HG03060 (cell line): ENCODE measurements around the gene SDC3.

Experiments
- ATAC-seq: cut with Tn5 transposase; IDR thresholded peaks from one replicate; pipeline ENCODE4 v1.9.1; 2021; ENCODE audit warnings: low read depth, moderate number of reproducible peaks; ENCODE audit not compliant: unreplicated experiment

SDC3 gene

DNA sequence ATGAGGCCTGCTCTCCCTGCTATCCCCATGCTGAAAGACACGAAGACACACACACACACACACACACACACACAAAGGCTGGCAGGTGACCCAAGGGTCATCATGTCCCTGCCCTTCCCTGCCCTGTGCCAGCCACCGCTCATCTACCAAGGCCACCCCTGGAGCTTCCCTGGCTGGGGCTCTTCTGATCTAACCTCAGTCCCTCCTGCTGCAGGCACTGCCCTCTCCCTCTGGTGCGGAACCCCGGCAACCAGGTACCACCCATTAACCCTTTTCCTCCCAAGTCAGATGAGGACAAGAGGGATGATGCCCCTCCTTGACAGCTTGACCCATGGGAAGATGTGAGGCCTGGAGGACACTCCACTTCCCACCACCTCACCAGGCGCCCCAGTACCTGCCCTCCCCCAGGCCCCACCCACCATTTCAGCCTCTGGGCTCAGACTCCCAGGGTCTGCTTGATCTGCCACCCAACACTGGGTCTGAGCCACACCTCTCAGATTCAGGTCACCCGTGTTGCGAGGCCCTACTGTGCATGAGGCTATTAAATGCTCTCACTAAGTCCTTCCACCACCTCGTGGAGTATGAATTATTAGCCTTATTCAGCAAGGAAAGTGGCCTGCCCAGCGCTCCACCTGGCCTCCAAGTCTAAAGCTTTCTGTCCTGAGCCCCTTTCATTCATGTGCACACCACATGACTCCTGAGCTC is 2.5 kb downstream of the SDC3 start:
- ATAC-seq = no peak

GRCh38 chr1:30905403-30905802 is 3.2 kb downstream of the SDC3 start:
- no peak for ATAC-seq

DNA sequence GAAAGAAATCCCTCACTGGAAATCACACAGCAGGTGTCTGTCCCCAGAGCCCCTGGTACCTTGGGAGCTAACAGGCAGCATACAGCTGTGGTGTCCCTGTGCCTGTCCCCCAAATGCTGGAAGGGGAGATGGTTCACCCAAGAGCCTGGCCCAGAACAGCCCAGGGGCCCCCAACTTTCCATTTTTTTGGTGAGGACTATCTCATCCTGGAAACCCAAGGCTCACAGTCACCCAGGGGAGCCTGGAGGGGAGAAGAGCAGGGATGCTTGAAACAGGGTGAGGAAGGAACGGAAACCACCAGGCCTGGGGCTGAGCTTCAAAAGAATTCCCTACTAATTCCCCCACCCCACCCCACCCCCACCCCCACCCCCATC is 3.6 kb downstream of the SDC3 start:
- ATAC-seq = no peak

DNA sequence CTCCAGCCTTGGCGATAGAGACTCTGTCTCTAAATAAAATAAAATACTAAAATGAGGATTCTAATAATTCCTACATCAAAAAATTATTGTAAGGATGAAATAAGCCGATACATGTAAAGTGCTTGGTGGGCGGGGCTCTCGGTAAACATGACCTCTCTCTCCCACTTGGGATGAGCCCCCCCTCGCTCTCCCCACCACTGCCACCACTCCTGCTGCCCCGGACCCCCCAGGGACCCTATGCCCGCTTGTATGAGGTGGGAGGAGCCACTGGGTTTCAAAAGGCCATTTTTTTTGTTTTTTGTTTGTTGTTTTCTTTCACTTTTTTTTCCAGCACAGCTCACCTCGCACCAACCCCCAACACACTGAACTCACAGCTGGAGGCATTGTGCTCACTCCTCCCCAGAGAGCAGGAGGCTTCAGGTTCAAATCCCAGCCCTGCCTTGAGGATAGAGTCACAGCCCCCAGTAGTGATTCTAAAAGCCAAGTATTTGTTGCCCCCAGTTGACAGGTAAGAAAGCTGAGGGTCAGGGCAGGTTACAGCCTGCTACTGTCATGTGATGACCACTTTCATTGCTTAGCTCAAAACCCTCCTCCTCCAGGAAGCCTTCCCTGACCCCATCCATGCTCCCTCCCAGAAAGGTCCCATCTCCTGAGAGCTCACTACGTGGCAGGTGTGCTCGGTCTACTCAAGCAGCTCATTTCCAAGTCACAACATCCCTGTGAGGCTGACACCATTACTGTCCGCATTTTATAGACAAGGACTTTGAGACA is 4.2 kb downstream of the SDC3 start:
- ATAC-seq = no peak

DNA sequence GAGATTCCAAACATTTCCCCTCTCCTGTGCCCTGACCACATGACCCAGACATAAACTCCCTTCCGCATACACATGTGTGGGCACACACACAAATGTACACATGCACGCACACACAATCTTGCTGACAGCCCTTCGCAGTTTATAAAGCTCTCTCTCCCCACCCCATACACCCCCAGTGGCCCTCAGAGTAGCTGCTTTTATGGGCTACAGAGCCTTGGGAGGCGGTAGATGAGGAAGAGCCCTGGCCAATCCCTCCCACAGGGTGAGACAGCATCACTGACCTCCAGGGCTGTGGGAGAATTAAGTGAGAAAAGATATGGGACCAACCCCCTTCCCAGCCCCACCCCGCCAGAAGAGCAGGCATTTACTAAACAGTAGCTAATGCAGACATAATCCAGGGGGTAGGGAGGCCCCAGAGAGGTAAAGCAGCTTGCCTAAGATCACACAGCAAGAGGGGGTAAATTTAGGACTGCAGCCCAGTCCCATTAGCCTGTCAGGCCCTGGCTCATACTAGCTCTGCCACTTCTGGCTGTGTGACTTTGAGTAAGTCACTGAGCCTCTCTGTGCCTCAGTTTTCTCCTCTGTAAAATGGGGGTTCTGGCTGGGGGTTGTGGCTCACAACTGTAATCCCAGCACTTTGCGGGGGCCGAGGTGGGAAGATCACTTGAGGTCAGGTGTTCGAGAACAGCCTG is 5.1 kb downstream of the SDC3 start:
- no peak for ATAC-seq

- ATAC-seq = no peak
These were observed 5.8 kb downstream of the SDC3 start for GRCh38 chr1:30902593-30903290.

DNA sequence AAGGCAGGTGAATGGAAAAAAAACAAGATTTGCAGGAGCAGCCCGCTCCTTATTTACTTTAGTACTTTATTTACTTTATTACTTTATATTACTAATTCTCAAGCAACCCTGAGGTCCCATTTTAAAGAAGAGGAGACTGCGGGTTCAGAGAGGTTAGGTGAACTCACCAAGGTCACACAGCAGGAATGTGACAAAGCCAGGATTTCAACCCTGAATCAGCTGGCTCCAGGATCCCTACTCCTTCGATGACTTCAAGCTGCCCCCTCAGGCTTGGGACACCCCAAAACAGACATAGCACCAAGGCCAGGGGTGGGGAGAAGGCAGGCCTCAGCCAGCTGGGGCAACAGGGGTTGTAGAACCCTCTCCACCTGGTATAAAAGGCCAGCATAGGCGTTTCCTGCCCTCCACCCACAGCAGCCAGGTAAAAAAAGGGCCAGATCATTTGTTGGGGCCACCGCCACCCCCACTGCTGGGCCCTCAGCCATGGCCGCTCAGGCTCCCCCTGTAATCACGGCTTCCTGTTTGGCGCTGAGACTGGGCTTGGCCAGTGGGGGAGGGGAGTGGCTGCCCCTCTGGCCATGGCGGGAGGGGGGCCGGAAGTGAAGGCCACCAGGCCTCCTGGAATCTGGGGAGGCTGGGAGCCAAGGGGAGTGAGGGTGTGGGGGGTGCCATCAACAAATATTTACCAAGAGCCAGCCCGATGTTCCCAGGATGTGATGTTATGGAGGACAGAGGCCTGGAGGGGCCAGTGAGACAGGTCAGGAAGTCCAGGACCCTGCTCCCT is 6.6 kb downstream of the SDC3 start:
- ATAC-seq = no peak

DNA sequence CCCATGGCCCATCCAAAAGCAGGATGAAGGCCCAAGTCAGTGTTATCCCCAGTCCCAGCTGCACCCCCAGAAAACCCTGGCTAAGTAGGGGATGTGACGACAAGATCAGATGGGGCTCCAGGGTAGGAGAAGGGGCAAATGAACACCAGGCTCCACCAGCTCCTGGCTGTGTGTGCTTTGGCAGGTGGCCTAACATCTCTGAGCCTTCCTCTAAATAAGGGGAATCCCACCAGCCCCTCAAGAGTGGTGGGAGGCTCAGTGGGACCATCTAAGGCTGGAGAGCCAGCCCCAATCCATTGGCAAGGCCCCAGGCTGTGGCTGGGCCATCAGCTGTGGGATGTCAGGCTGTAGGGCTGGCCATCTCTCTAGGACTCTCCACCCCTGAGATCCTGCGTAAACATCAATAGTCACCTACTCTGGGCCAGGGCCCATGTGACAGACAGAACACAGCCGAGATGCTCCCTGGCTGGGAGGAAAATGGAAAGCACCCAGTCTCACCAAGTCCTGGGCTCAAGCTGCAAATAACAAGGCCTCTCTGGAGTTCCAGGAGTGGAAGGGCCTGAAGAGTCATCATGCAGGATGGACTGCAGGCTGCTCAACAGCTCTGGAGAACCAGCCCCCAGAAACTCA is 7.5 kb downstream of the SDC3 start:
- no peak for ATAC-seq

DNA sequence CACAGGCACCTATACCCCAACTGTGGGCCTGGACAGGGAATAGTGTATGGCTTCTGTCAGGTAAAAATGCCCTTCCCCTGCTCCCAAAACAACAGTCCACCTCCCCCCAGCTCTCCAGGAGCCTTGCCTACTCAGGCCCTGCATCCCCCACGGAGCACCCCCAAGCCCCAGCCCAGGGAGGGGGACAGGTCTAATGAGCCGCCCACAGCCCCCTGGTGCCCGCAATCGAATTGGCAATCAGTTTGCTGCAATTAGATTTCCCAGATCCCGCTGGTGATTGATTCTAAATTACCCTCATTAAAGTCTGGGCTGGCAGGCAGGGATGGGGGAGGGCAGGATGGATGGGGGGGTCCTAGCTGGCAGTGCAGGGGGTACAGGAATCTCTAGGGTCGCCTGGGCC is 8.1 kb downstream of the SDC3 start:
- ATAC-seq = no peak

DNA sequence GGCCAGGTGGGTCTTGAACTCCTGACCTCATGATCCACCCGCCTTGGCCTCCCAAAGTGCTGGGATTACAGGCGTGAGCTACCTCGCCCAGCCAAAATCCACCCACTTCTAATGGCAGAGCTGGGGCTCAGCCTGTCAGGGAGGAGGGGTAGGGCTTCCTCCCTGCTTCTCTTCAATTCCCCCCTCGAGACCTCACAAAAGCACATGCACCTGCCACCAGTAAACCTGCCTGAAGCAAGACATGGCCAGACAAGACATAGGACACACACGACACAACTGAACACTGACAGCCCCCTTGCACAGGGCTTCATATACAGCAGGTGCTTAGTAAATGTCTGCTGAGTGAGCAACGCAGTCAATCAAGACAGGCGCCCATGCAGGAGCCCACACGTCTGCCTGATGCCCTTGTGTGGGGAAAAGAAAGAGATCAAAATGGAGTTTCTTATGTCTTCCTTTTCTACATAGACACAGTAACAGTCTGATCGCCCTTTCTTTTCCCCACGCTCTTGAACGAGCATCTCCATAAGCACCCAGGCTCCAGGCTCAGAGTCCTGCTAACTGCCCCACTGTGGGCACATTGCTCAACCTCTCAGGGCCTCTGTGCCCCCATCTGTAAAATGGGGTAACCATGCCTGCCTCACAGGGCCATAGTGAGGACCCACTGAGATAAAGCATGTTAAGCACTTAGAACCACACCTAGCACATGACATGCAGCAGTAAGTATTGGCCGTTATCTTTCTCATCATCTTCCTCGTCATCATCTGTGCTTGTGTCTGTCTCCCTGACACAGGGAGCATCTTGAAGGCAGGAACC is 8.8 kb downstream of the SDC3 start:
- ATAC-seq = no peak

DNA sequence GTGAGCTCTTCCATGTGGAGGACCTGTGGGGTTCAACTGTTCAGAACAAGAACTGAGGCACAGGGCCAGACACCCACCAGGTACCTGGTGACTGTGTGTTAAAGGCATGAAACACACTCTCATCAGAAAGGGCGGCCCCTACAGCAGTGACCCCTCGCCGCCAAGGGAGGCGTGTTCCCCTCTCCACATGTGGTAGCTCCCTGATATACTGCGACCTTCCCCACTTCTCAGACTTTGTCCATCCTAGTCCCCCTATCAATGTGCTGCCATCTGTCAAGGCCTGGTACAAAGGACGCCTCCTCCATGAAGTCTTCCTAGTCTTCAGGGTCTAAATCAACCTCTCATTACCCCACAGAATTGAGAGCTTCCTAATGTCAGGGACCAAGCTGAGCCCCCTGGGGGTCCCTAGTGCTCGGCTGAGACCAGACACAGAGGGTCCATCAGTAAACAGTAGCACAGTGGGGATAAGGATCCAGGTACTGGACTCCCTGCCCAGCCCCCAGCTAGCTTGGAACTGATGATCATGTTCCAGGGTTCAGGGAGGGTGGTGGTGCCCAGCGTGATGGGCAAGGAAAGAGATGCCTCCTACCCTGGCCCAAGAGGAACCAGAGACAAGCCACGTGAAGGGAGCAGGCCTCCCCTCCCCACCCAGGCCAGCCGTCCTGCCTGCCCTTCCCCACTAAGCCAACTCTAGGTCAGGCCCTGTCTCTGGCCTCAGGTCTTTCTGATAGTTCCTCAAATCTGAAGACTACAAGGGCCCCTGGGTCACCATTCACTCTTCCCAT is 10.3 kb downstream of the SDC3 start:
- no peak for ATAC-seq

DNA sequence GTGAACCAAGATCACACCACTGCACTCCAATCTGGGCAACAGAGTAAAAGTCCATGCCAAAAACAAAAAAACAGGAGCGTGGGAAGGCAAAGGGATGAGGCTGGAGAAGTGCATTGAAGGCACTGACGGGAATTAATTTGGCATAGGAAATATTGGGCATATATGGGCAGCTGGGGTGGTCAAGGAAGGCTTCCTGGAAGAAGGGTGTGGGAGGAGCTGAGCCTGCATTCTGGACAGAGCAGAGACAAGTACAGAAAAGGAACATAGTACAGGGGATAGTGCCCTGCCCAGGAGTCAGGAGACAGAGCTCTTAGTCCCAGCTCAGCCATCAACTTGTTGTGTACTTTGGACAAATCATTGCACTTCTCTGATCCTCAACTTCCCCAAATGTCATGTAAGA is 11.7 kb downstream of the SDC3 start:
- no peak for ATAC-seq

- ATAC-seq = no peak
These were observed 12.5 kb downstream of the SDC3 start for GRCh38 chr1:30895944-30896660.

GRCh38 chr1:30895382-30895943 is 13.1 kb downstream of the SDC3 start:
- ATAC-seq = no peak

DNA sequence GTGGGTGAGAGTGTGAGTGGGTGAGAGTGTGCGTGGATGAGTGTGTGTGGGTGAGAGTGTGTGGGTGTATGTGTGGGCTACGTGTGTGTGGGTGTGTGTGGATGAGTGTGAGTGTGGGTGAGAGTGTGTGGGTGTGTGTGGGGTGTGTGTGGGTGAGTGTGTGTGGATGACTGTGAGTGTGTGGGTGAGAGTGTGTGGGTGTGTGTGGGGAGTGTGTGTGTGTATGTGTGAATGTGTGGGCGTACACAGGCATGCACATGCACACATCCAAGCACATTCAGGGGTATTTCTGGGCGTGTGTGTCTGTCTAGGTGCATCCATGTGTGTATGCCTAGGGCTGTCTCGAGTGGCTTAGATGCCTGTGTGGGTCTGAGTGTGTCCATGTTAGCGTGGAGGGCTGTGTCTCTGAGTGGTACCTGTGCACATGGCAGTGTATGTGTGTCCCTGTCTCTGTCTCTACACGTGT is 14.0 kb downstream of the SDC3 start:
- ATAC-seq = no peak

DNA sequence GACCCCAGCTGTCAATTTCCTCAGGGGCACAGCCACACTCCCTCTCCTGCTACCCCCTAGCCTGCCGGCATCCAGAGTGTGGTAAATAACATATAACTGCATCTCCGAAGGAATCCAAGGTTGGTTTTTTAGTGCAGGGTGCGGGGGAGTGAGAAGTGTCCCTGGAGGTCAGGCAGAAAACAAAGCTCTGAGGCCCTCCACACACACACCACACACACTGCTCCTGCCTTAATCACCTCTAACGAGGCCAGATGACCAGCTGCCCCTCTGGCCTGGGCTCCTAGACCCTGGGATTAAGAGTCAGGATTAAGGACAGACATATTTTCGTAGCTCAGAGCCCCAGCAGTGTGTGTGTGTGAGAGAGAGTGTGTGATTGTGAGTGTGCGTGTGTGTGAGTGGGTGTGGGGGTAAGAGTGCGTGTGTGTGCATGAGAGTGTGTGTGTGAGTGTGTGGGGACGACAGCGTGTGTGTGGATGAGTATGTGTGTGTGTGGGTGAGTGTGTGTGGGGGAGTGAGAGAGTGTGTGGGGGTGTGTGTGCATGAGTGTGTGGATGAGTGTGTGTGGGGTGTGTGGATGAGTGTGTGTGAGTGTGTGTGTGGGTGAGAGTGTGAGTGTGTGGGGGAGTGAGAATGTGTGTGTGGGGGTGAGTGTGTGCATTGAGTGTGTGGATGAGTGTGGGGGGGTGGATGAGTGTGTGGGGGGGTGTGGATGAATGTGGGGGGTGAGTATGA is 14.6 kb downstream of the SDC3 start:
- no peak for ATAC-seq

DNA sequence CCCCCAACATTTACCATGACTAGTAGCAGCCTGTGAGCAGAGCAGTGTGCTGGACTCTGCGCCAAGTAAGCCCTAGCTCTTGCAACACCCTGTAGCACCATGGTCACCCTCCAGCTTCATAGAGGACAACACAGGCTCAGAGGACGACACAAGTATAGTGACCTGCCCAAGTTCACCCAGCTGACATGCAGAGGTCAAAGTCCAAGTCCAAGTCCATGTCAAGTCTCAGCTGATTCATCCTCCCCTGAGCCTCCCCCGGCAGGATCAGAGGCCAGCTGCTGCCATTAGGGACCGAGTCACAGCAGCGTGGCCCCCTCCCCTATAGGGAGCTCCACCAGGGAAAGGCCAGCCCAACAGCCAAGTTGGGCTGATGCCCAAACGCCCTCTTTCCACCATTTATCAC is 15.9 kb downstream of the SDC3 start:
- no peak for ATAC-seq
